Measurements from ENCODE around the gene PTPRN2.

Gene PTPRN2

DNA sequence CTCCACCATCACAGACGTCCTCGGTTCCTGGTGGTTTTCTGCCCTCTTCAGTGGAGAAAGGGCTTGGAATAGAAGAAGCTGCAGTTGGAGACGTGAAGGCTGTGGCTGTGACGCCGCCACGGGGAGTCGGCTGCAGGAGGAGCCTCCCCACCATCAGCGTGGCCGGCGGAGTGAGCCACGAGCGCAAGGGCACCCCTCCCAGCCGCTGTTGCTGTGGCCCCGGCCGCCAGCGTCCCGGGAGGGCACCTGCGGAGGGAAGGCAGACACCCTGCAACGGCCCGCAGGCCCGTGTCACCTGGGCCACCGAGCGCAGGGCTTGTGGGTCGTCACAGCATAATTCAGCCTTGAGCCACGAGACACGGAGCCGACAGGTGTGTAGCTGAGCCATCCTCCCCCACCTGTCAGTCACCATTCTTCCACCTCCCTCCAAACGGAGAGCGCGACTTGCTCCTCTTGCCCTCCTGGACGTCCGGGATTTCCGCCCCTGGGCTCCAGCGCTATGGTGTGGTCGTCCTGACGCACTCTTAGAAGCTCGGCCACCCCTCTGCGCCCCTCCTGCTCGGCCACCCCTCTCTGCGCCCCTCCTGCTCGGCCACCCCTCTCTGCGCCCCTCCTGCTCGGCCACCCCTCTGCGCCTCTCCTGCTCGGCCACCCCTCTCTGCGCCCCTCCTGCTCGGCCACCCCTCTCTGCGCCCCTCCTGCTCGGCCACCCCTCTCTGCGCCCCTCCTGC is 102.7 kb downstream of the PTPRN2 start:
- CTCF ChIA-PET = no interaction called here
- no peak overlapping the region for H3K4me3 Mint-ChIP-seq
- no peaks in the 10 kb centered on the region for H3K9me3 Mint-ChIP-seq
- no peaks in the 10 kb centered on the region for H3K36me3 Mint-ChIP-seq
- no peaks in the 10 kb centered on the region for H3K27me3 Mint-ChIP-seq
- DNase-seq = no peak
- no peak overlapping the region for H3K27ac Mint-ChIP-seq
- no peaks in the 10 kb centered on the region for H3K4me1 Mint-ChIP-seq

DNA sequence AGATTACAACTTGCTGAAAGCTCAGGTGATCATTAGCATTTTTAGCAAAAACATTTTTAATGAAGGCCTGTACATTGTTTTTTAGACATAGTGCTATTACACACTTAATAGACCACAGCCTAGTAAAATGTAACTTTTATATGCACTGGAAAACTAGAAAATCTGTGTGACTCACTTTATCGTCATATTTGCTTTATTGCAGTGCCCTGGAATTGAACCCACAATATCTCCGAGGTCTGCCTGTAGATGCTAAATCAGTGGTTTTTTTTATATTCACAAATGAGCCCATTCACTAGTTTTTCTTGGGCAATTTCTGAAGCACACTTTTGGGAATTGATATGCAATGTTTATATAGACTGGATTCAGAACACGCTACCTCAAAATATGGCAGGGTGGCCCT is 105.1 kb downstream of the PTPRN2 start:
- Mint-ChIP-seq H3K27ac (no peak overlapping the region), H3K4me1 (no peaks in the 10 kb centered on the region)
- CTCF ChIA-PET = no interaction called here

DNA sequence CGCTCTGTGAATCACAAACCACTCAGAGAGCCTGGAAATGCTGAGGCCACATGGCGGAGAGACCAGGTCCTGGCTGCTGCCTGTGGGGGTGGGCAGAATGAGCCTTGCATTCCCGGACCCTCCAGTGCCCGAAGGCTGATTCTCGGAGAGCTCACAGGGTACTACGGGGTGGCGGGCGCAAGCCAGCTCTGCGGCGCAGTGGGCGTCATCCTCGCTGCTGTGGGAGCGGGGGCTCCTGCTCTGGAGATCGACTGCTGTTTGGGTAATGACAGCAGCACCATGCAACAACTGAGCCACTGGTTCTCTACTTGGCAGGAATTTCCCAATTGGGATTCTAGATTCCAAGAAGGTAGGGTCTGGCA is 108.0 kb downstream of the PTPRN2 start:
- CTCF ChIA-PET = no interaction called here
- Mint-ChIP-seq H3K4me3 (no peak overlapping the region), H3K9me3 (no peaks in the 10 kb centered on the region), H3K36me3 (no peaks in the 10 kb centered on the region), H3K27ac (no peak overlapping the region), H3K4me1 (no peaks in the 10 kb centered on the region), H3K27me3 (no peaks in the 10 kb centered on the region)
- no peak for DNase-seq

More for the DNA sequence above, 105.1 kb downstream of the PTPRN2 start:
- no peak for DNase-seq
- H3K27me3 Mint-ChIP-seq = no peaks in the 10 kb centered on the region
- H3K4me3 Mint-ChIP-seq = no peak overlapping the region
- no peaks in the 10 kb centered on the region for H3K36me3 Mint-ChIP-seq
- H3K9me3 Mint-ChIP-seq = no peaks in the 10 kb centered on the region

DNA sequence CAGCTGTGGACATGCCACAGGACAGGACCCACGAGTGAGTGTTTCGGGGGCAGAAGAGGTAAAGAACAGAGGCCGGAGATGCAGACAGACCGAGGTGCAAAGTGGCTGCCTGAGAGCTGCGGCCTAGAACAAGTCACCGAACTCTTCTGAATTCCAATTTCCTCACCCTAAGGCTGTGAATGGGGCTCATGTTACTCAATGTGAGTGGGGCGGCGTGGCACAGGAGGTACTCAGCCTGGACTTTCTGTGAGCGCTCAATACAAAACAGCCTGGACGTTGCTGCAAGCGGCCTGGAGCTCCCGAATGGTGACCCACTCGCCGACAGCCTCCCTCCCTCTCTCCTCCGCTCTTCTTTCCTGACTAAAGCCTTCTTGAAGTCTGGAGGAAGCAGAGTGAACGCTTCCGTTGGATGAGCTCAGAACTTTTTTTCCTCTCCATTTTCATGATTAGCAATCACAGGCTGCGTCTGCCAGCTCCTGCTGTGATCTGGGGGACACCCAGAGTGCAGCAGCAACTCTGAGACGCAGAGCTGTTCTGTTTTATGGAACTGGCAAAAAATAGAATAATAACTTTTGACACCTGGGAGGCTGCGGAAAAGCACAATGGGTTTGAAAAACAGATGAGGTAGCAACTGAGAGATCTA is 108.5 kb downstream of the PTPRN2 start:
- H3K27ac Mint-ChIP-seq = no peak overlapping the region
- H3K9me3 Mint-ChIP-seq = no peaks in the 10 kb centered on the region
- CTCF ChIA-PET = no interaction called here
- H3K27me3 Mint-ChIP-seq = no peaks in the 10 kb centered on the region
- no peak overlapping the region for H3K4me3 Mint-ChIP-seq
- no peak for DNase-seq
- H3K4me1 Mint-ChIP-seq = no peaks in the 10 kb centered on the region
- no peaks in the 10 kb centered on the region for H3K36me3 Mint-ChIP-seq

DNA sequence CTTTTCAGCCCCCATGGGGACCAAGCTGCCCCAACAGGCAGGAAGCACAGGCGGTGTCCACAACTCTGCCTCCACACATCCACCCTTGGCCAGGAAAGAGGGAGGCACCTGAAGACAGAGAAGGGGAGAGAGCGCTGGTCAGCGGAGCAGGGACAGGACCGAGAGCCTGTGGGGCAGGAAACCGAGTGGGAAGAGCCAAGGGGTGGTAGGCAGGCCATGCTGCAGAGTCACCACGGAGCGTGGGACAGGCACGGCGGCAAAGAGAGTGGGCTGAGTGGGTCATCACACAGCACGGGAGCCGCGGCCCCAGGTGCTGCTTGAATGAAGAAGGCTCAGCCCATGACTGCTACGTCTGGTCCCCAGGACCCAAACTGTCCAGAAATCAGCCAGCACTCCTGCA is 109.8 kb downstream of the PTPRN2 start:
- no peaks in the 10 kb centered on the region for H3K36me3 Mint-ChIP-seq
- H3K4me3 Mint-ChIP-seq = no peak overlapping the region
- peaks cover 2% of the 10 kb centered on the region for H3K4me1 Mint-ChIP-seq
- DNase-seq = no peak
- CTCF ChIA-PET = no interaction called here
- no peaks in the 10 kb centered on the region for H3K27me3 Mint-ChIP-seq
- no peaks in the 10 kb centered on the region for H3K9me3 Mint-ChIP-seq
- H3K27ac Mint-ChIP-seq = no peak overlapping the region

DNA sequence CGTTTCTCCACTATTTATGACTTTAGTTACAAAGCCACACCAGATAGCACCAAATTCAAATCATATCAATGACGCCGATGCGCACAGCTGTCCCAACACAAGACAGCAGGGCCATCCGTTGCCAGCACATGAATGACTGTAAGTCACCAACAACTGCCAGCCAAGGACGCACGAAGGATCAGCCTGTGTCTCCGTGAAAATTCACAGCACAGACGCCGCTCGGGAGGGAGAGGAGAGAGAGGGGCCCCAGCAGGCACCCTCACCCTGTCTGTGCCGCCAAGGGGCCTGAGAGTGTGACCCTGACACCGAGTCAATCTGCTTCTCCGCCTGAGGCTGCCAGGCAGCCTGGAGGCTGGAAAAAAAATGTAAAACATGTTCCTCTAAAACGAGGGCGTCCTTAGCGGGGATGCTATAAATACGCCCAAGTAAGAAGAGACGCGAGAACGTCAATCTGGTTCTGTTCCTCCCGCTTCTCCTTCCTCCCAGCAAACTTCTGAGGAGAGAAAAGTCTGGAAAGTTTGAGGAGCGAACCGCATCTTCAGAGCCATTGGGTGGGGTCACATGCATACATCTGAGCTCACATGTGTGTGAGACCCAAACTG is 111.2 kb downstream of the PTPRN2 start:
- Mint-ChIP-seq H3K4me3 (no peak overlapping the region), H3K36me3 (no peaks in the 10 kb centered on the region), H3K9me3 (no peaks in the 10 kb centered on the region), H3K27me3 (no peaks in the 10 kb centered on the region), H3K4me1 (peaks cover 3% of the 10 kb centered on the region), H3K27ac (no peak overlapping the region)
- DNase-seq = no peak
- CTCF ChIA-PET = no interaction called here

DNA sequence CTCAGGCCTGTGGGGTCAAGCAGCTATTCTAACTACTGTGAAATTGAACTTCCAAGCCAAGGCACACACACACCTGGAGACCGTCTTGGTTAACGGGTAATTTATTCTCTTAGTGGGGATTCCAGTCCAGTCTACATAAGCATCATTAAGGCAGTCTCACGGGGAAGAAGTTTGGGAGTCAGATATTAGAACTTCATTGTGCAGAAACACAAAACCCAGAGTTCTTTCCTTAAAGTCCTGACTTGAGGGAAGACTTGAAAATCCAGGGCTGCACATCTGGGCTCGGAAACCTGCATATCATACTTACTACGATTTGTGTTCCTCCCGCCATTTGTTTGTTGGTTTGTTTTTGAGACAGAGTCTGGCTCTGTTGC is 112.0 kb downstream of the PTPRN2 start:
- H3K36me3 Mint-ChIP-seq = no peaks in the 10 kb centered on the region
- CTCF ChIA-PET = no interaction called here

DNA sequence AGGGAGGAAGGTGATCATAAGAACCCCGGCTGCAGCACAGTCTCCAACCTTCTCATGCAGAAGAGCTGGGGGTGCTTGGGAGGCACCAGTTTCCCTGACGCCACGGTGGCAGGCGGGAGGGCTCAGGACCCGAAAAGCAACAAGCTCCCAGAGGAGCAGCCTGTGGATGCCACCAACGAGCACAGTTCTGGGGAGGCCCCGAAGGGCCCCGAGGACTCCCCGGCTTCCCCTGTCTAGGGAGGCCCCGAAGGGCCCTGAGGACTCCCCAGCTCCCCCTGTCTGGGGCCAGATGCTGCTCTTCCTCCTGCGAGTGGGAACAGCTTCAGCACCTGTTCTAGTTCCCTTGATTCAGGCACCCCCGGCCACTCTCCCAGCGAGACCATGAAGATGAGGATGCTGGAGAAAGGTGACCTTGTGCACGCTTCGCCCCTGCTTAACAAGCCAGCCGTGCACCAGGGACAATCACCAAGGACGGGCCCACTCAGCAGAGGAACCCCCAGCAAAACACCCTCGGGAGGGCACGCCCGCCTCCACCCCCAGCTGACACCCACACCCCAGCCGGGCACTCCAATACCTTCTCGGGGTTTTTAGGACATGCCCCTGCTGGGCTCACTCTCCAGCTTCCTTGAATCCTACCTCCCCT is 112.5 kb downstream of the PTPRN2 start:
- no peak overlapping the region for H3K4me3 Mint-ChIP-seq
- H3K36me3 Mint-ChIP-seq = no peaks in the 10 kb centered on the region
- CTCF ChIA-PET = no interaction called here
- no peaks in the 10 kb centered on the region for H3K27me3 Mint-ChIP-seq
- H3K27ac Mint-ChIP-seq = no peak overlapping the region
- peaks cover 3% of the 10 kb centered on the region for H3K4me1 Mint-ChIP-seq
- H3K9me3 Mint-ChIP-seq = no peaks in the 10 kb centered on the region
- DNase-seq = no peak

More for the DNA sequence above, 112.0 kb downstream of the PTPRN2 start:
- no peaks in the 10 kb centered on the region for H3K9me3 Mint-ChIP-seq
- no peak overlapping the region for H3K27ac Mint-ChIP-seq
- H3K4me1 Mint-ChIP-seq = peaks cover 3% of the 10 kb centered on the region
- H3K27me3 Mint-ChIP-seq = no peaks in the 10 kb centered on the region
- no peak for DNase-seq
- H3K4me3 Mint-ChIP-seq = no peak overlapping the region

DNA sequence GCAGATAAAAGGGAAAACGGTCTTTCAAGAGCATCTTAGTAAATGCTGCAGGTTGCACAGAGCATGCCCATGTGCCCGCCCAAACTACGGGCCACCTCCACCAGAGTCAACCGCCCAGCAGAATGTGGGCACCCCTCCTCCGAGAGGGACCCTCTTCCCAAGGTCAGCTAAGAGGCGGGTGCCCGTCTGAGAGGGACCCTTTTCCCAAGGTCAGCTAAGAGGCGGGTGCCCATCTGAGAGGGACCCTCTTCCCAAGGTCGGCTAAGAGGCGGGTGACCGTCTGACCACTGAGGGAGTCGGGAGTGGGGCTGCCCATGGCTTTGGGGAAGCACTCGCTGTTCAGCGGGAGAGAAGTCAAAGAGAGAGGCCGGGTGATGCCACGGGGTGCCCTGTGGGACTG is 113.1 kb downstream of the PTPRN2 start:
- CTCF ChIA-PET = no interaction called here
- Mint-ChIP-seq H3K9me3 (no peaks in the 10 kb centered on the region), H3K4me1 (peaks cover 3% of the 10 kb centered on the region), H3K27me3 (no peaks in the 10 kb centered on the region), H3K36me3 (no peaks in the 10 kb centered on the region), H3K4me3 (no peak overlapping the region), H3K27ac (no peak overlapping the region)
- DNase-seq = no peak

DNA sequence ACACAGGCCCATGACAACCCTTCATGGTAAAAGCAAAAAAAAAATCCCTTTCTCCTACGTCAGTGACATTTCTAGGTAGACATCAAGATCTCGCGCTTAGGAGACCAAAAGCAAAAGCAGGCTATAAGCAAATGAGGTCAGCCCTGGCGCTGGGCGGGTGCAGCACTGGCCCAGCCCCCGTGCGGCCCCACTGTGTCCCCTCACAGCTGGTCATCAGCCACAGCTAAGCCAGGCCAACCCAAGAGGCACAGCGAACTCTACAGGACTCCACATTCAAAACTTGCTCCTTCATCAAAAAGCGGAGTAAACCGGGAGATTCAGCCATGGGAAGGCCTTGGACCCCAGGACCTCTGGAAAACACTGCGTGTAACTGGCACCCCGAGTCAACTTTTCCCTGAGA is 113.7 kb downstream of the PTPRN2 start:
- H3K27ac Mint-ChIP-seq = no peak overlapping the region
- CTCF ChIA-PET = no interaction called here
- H3K4me3 Mint-ChIP-seq = no peak overlapping the region
- no peaks in the 10 kb centered on the region for H3K27me3 Mint-ChIP-seq
- H3K4me1 Mint-ChIP-seq = peaks cover 3% of the 10 kb centered on the region
- no peak for DNase-seq
- no peaks in the 10 kb centered on the region for H3K36me3 Mint-ChIP-seq
- no peaks in the 10 kb centered on the region for H3K9me3 Mint-ChIP-seq

DNA sequence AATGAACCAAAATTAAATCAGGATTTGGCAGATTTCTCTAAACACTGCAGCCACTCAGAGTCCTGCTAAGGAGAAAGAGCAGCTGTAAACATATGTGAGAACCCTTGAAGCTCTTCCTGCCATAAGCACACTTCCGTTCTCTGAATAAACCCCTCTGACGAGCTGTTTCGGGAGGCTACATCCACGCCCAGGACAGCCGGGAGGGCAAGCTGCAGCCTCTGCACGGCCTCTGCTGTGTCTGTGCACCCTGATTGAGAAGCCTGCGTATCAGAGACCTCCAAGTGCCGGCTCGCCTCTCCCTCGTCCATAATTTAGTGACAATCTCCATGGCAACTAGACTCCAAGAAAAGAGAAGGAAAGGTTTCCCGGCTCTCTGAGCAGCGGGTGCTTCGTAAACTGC is 114.4 kb downstream of the PTPRN2 start:
- CTCF ChIA-PET = no interaction called here
- Mint-ChIP-seq H3K4me3 (no peak overlapping the region), H3K4me1 (peaks cover 3% of the 10 kb centered on the region), H3K36me3 (no peaks in the 10 kb centered on the region), H3K27ac (no peak overlapping the region), H3K27me3 (no peaks in the 10 kb centered on the region), H3K9me3 (no peaks in the 10 kb centered on the region)
- no peak for DNase-seq

DNA sequence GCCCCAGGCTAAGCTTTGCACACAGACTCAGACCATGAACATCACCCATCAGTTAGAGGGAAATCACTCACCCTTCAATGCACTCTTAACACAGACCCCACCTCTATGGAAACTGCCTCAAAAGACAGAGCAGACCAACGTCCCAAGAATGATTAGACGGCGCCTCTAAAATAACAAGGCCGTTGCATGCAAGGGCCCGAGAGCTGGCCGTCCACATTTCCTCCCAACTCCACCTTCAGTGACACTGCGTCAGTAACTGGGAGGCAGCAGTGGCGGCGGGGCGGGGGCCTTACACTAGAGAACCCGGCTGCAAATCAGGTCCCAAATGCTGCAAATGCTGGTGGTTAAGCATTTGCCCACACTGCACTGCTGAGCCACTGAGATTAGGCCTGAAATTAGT is 115.0 kb downstream of the PTPRN2 start:
- DNase-seq = no peak
- H3K27me3 Mint-ChIP-seq = no peaks in the 10 kb centered on the region
- H3K36me3 Mint-ChIP-seq = no peaks in the 10 kb centered on the region
- no peak overlapping the region for H3K4me3 Mint-ChIP-seq
- CTCF ChIA-PET = no interaction called here
- H3K9me3 Mint-ChIP-seq = no peaks in the 10 kb centered on the region
- peaks cover 3% of the 10 kb centered on the region for H3K4me1 Mint-ChIP-seq
- H3K27ac Mint-ChIP-seq = no peak overlapping the region

DNA sequence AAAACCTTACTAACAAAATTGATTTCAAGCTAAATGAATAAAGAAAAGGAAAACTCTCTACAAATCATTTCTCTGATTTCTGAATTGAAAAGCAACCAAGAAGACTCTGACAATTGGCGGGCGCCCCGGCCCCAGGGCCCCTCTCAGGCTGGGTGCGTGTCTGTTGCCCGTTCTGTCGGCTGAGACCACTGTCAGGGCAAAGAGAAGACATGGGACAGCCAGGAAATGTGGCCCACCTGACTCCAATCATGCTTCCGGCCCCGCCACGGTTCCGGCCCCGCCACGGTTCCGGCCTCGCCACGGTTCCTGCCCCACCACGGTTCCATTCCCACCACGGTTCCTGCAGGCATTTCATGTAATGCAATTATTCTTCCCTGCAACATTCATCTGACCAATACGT is 115.9 kb downstream of the PTPRN2 start:
- Mint-ChIP-seq H3K36me3 (no peaks in the 10 kb centered on the region), H3K27me3 (no peaks in the 10 kb centered on the region), H3K4me1 (peaks cover 3% of the 10 kb centered on the region), H3K4me3 (no peak overlapping the region), H3K9me3 (no peaks in the 10 kb centered on the region), H3K27ac (no peak overlapping the region)
- CTCF ChIA-PET = no interaction called here
- no peak for DNase-seq

DNA sequence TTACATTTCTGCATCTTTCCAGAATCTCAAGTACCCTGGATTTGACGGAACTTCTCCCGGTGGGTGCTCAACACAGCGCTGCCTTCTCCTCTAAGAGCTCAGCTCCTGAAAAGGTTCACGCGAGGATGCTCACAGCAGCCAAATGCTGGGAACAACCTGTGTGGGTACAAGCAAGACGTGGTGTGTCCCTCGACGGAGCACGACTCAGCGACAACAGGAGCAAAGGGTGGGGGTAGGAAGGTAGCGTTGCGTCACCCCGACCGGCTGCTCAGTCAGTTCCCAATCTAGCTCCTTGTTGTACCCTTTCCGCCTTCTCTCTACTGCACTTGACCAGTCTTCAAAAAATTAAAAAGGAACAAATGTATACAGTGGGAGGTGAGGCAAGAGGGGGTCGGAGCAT is 117.3 kb downstream of the PTPRN2 start:
- no peaks in the 10 kb centered on the region for H3K9me3 Mint-ChIP-seq
- H3K27me3 Mint-ChIP-seq = no peaks in the 10 kb centered on the region
- no peak overlapping the region for H3K4me3 Mint-ChIP-seq
- no peak for DNase-seq
- H3K36me3 Mint-ChIP-seq = no peaks in the 10 kb centered on the region
- CTCF ChIA-PET = interaction anchor here (0.6 kb wide), 1 partner anchor 61 kb away, joined by 4 read pairs; no protein-coding TSS in a partner anchor
- no peak overlapping the region for H3K27ac Mint-ChIP-seq
- H3K4me1 Mint-ChIP-seq = peaks cover 3% of the 10 kb centered on the region

All from activated naive CD4-positive, alpha-beta T cell treated with anti-CD3 and anti-CD28 coated beads, Interleukin-2, amount 10 ng/mL, durations not matched to agents 7 days and 5 days (primary cell).